HepG2 (cell line): Measurements from ENCODE around the gene NALCN. TPM values are rescaled to one million over a fixed set of nuclear protein-coding genes. Genes with fewer than 3 reads are reported as not detected.

Experiments
- ATAC-seq: fragments of 200-7000 bp; cut with Tn5 transposase; 3 replicates; pipeline ENCODE4 v1.9.1; 2020; ENCODE audit warnings: mild to moderate bottlenecking, moderate library complexity
- BruUV-seq: library from RNA; stranded (reverse); fragments of 400-500 nt; replicated peaks from 2 replicates; lab custom pipeline; 2021; lab: Mats Ljungman, UMichigan
- CTCF ChIA-PET: fragments of 300-600 bp; formaldehyde crosslinking; extraction: SDS; loops from one replicate; lab custom pipeline; 2021; ENCODE audit warnings: low total read pairs, inconsistent platforms, low intra/inter-chr PET ratio; lab: Yijun Ruan, JAX
- POLR2A ChIA-PET: fragments of 350-600 bp; sonication (Branson Sonifier 250); formaldehyde crosslinking; loops from one replicate; lab custom pipeline; 2020; ENCODE audit warnings: antibody characterized with exemption, inconsistent platforms; lab: Yijun Ruan, JAX
- DNase-seq: peaks from one replicate; pipeline ENCODE4 v3.0.0-alpha.2; 2015; ENCODE audit warnings: low spot score
- FAIRE-seq: peaks from 3 replicates; lab custom pipeline; 2011; peaks lifted over from hg19 to GRCh38; lab: Jason Lieb, UNC
- H2AFZ ChIP-seq: one replicate; pipeline ENCODE4 v1.6.1; 2011; ENCODE audit warnings: low read length, inconsistent platforms
- H3K27ac ChIP-seq: fragments of 300-600 bp; 3 replicates; pipeline ENCODE4 v1.8.0; 2011; ENCODE audit warnings: mixed run types, mild to moderate bottlenecking, mixed read lengths, low read length, inconsistent platforms; ENCODE audit not compliant: insufficient read depth; ENCODE audit errors: extremely low read length
- H3K27me3 ChIP-seq, 2 experiments: fragments of 200-600 bp in 1 of 2; 2 replicates in 1 of 2; 3 replicates in 1 of 2; pipeline versions ENCODE4 v1.6.0 to v1.8.0; 2011; ENCODE audit warnings: low read length in 2 of 2, mild to moderate bottlenecking in 2 of 2, moderate library complexity in 2 of 2, inconsistent platforms in 1 of 2; ENCODE audit not compliant: insufficient read depth in 2 of 2, control insufficient read depth in 1 of 2
- H3K36me3 ChIP-seq, 2 experiments: fragments of 200-600 bp in 1 of 2; replicated peaks in 1 of 2; 2 replicates in 1 of 2; 3 replicates in 1 of 2; pipeline versions ENCODE4 v1.5.1 to v1.8.0; 2011; ENCODE audit warnings: low read length in 2 of 2, inconsistent platforms in 1 of 2; ENCODE audit not compliant: insufficient read depth in 2 of 2, control insufficient read depth in 1 of 2
- H3K4me1 ChIP-seq: 2 replicates; pipeline ENCODE4 v1.5.1; 2012; ENCODE audit warnings: low read length, inconsistent platforms; ENCODE audit not compliant: insufficient read depth
- H3K4me2 ChIP-seq: 2 replicates; pipeline ENCODE4 v1.6.0; 2011; ENCODE audit warnings: low read depth, low read length, inconsistent platforms
- H3K4me3 ChIP-seq, 3 experiments: fragments of 200-600 bp in 1 of 3; sonication (generic), shearing (Covaris generic) in 1 of 3; replicated peaks in 1 of 3; 2 replicates each; pipeline ENCODE4 v1.5.1; 2011 to 2016; ENCODE audit warnings: low read length in 3 of 3, inconsistent platforms in 2 of 3, low read depth in 2 of 3, mild to moderate bottlenecking in 2 of 3, control low read depth in 1 of 3, mixed read lengths in 1 of 3; ENCODE audit not compliant: insufficient read depth in 1 of 3
- H3K79me2 ChIP-seq: one replicate; pipeline ENCODE4 v1.6.1; 2011; ENCODE audit warnings: low read length, inconsistent platforms; ENCODE audit not compliant: insufficient read depth
- H3K9ac ChIP-seq: 2 replicates; pipeline ENCODE4 v1.6.0; 2011; ENCODE audit warnings: mild to moderate bottlenecking, low read depth, low read length, inconsistent platforms; ENCODE audit not compliant: insufficient read depth
- H3K9me3 ChIP-seq: 2 replicates; pipeline ENCODE4 v1.5.1; 2012; ENCODE audit warnings: mild to moderate bottlenecking, low read length
- H4K20me1 ChIP-seq: 2 replicates; pipeline ENCODE4 v1.6.0; 2011; ENCODE audit warnings: inconsistent platforms, mild to moderate bottlenecking, low read length, moderate library complexity; ENCODE audit not compliant: insufficient read depth
- AFF4 ChIP-seq: sonication (generic); formaldehyde crosslinking; IDR thresholded peaks from 2 replicates; pipeline ENCODE4 v1.4.0; 2020; ENCODE audit warnings: missing genetic modification reagents
- HNRNPK ChIP-seq: fragments of 200-400 bp; formaldehyde crosslinking; IDR thresholded peaks from 2 replicates; pipeline ENCODE4 v1.6.1; 2018; ENCODE audit warnings: low read length, low read depth, moderate library complexity, mild to moderate bottlenecking; ENCODE audit not compliant: poor library complexity, severe bottlenecking
- LRRFIP1 ChIP-seq: sonication (generic); formaldehyde crosslinking; conservative IDR thresholded peaks from 2 replicates; pipeline ENCODE4 v1.4.0; 2020; ENCODE audit warnings: missing genetic modification reagents
- MNT ChIP-seq: fragments of 450-650 bp; IDR thresholded peaks from 2 replicates; pipeline ENCODE4 v1.6.1; 2016
- MYPOP ChIP-seq: sonication (generic); formaldehyde crosslinking; IDR thresholded peaks from 2 replicates; pipeline ENCODE4 v1.8.1; 2023; ENCODE audit warnings: mild to moderate bottlenecking, moderate library complexity, missing genetic modification reagents
- REST ChIP-seq, 2 experiments: IDR thresholded peaks; 2 replicates each; pipeline ENCODE4 v1.6.1; 2011 to 2012; ENCODE audit warnings: low read length in 2 of 2, borderline replicate concordance in 1 of 2, low read depth in 1 of 2, mild to moderate bottlenecking in 1 of 2, moderate library complexity in 1 of 2
- ZNF629 ChIP-seq: sonication (generic); formaldehyde crosslinking; conservative IDR thresholded peaks from 2 replicates; pipeline ENCODE4 v1.5.0; 2020; ENCODE audit warnings: missing genetic modification reagents
- ZNF737 ChIP-seq: sonication (generic); formaldehyde crosslinking; IDR thresholded peaks from 2 replicates; pipeline ENCODE4 v1.5.0; 2020; ENCODE audit warnings: missing genetic modification reagents, mild to moderate bottlenecking, borderline replicate concordance
- WGBS: methylation state at CpG from one replicate; pipeline ENCODE4 v1.1.6; 2017; ENCODE audit warnings: low lambda C conversion rate; 5-methylcytosine and 5-hydroxymethylcytosine counted together
- in situ Hi-C: cut with HindIII; loops from 2 replicates; pipeline ENCODE4 v1.10.0; 2017; ENCODE audit warnings: low pct_unique_long_range_greater_than_20kb; ENCODE audit not compliant: extremely low pct_ligation_motif_present
- intact Hi-C: fragments of 100-400 bp; cut with micrococcal nuclease; formaldehyde crosslinking; loops from one replicate; pipeline ENCODE4 v1.10.0; 2022; ENCODE audit not compliant: unreplicated experiment
- polyA plus RNA-seq, 8 experiments: library from polyadenylated mRNA; depleted of rRNA in 3 of 8; stranded (reverse) in 7 of 8; unstranded in 1 of 8; fragments of >200 nt; fragmentation: Illumina TruSeq in 4 of 8; extraction: Trizol in 4 of 8; gene quantifications; 2 replicates each; pipeline versions ENCODE4 v1.2.1 to v1.2.3, GENCODE V29; 2011 to 2016; ENCODE audit warnings: low read depth in 4 of 8, missing spikeins in 1 of 8, mixed read lengths in 1 of 8; ENCODE audit not compliant: insufficient read depth in 1 of 8
- total RNA-seq, 5 experiments: library from RNA; depleted of rRNA; stranded (reverse); fragments of >200 nt; fragmentation: Illumina TruSeq; extraction: Trizol; gene quantifications; 2 replicates each; pipeline ENCODE4 v1.2.3, GENCODE V29; 2016; ENCODE audit warnings: low read depth in 1 of 5

The NALCN gene
- total and polyA plus RNA-seq, 2 of the 13 experiments (the other 11 are each of a cell fraction or from before 2014, with no cell fraction given): not detected

- TF ChIP-seq AFF4 (no peak), ZNF737 (CRISPR knock-in tag) (no peak), LRRFIP1 (CRISPR knock-in tag) (no peak)
Measured at GRCh38 chr13:101457176-101457575, 40.9 kb upstream of the NALCN start (continued).

GRCh38 chr13:101455863-101456262 is 39.6 kb upstream of the NALCN start:
- no peak for DNase-seq
- TF ChIP-seq HNRNPK (no peak), ZNF629 (CRISPR knock-in tag) (no peak), ZNF737 (CRISPR knock-in tag) (no peak), REST (IDR thresholded peaks at IDR 0.05; ENCODE audit: borderline replicate concordance in 1 of 2, low read depth in 1 of 2, low read length in 2 of 2) (no peak), MNT (no peak), MYPOP (CRISPR knock-in tag) (no peak)

More at GRCh38 chr13:101455863-101456262, 39.6 kb upstream of the NALCN start:
- H3K27me3 ChIP-seq: peaks cover 0 to 7% of the 10 kb centered on the region in 2 experiments; a peak in 2 of 5 replicates
- H4K20me1 ChIP-seq: no peaks in the 10 kb centered on the region
- FAIRE-seq (no peak), ATAC-seq (no peak)
- H3K4me2 ChIP-seq: no peak overlapping the region
- intact Hi-C loops (no loop called here), in situ Hi-C loops (loop anchor here (25.0 kb wide), 1 partner anchor 319 kb away; no protein-coding TSS in a partner anchor)
- H3K79me2 ChIP-seq: no peaks in the 10 kb centered on the region
- H3K27ac ChIP-seq: no peak overlapping the region
- H3K9ac ChIP-seq: no peak overlapping the region
- H3K4me3 ChIP-seq: no peak overlapping the region
- BruUV-seq: no TSS peak
- 12% methylated on average over 3 of the region's 3 CpGs for WGBS
- CTCF ChIA-PET: no interaction called here
- H3K9me3 ChIP-seq: no peaks in the 10 kb centered on the region
- H3K36me3 ChIP-seq: no peaks in the 10 kb centered on the region
- POLR2A ChIA-PET: no interaction called here
- no peak overlapping the region for H2AFZ ChIP-seq
- H3K4me1 ChIP-seq: no peaks in the 10 kb centered on the region; the same call in 1 of the 2 replicates
